ENCODE data around the gene PALM.
A peak's percentile ranks its signal among the peaks of the same experiment; 100 is the strongest.

The PALM gene

GRCh38 chr19:782878-783668, 74.3 kb downstream of the PALM start:
- no peak for DNase-seq

GRCh38 chr19:784541-784940, 75.8 kb downstream of the PALM start:
- no peak for DNase-seq

- no peak for DNase-seq
Measured at GRCh38 chr19:787536-787935, 78.8 kb downstream of the PALM start.

- DNase-seq, result no peak
Measured at GRCh38 chr19:788686-788982, 79.9 kb downstream of the PALM start.

- DNase-seq, result peak; percentile 19
Measured at GRCh38 chr19:788983-789700, 80.4 kb downstream of the PALM start.

- no peak for DNase-seq
Measured at GRCh38 chr19:789701-790060, 80.9 kb downstream of the PALM start.

GRCh38 chr19:791007-791566, 82.4 kb downstream of the PALM start:
- no peak for DNase-seq

- no peak for DNase-seq
Measured at GRCh38 chr19:791567-792305, 83.0 kb downstream of the PALM start.

GRCh38 chr19:792306-792885, 83.7 kb downstream of the PALM start:
- no peak for DNase-seq

- DNase-seq, result no peak
Measured at GRCh38 chr19:793806-794205, 85.1 kb downstream of the PALM start.

- no peak for DNase-seq
Measured at GRCh38 chr19:795073-795611, 86.4 kb downstream of the PALM start.

- no peak for DNase-seq
Measured at GRCh38 chr19:795691-796581, 87.2 kb downstream of the PALM start.

GRCh38 chr19:796692-797527, 88.2 kb downstream of the PALM start, which contains the start of gene PTBP1:
Gene PTBP1 (plus strand): TSS chr19:797452. CDS start chr19:797498, 46 bp downstream.
- DNase-seq, result peak; percentile 97

Data from NCI-H510A treated with DMSO at 0.1 percent for 48 hours (cell line).